ENCODE measurements around the gene USP34.

DNA sequence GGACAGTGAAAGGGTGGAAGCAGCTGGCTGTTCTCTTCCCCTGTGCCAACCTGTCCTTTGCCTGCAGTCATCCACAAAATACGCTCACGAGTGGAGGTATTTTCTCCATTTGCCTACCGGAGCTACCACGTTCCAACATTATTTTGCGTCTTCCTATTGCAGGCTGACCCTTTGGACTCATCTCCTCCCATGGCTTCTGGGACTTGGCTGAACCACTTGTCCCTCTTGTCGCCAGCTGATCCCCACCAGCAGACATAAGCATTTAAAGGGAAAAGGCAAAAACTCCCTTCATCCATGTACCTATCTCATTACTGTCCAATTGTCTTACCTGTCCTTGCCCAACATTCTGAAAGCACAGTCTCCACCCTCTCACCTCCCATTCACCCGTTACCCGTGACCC, 295.9 kb downstream of the USP34 start:
- TF ChIP-seq, protein P1, sequence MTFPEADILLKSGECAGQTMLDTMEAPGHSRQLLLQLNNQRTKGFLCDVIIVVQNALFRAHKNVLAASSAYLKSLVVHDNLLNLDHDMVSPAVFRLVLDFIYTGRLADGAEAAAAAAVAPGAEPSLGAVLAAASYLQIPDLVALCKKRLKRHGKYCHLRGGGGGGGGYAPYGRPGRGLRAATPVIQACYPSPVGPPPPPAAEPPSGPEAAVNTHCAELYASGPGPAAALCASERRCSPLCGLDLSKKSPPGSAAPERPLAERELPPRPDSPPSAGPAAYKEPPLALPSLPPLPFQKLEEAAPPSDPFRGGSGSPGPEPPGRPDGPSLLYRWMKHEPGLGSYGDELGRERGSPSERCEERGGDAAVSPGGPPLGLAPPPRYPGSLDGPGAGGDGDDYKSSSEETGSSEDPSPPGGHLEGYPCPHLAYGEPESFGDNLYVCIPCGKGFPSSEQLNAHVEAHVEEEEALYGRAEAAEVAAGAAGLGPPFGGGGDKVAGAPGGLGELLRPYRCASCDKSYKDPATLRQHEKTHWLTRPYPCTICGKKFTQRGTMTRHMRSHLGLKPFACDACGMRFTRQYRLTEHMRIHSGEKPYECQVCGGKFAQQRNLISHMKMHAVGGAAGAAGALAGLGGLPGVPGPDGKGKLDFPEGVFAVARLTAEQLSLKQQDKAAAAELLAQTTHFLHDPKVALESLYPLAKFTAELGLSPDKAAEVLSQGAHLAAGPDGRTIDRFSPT (tag by site-specific recombination; IDR thresholded peaks at IDR 0.05) = no peak
- TF ChIP-seq, protein P2, sequence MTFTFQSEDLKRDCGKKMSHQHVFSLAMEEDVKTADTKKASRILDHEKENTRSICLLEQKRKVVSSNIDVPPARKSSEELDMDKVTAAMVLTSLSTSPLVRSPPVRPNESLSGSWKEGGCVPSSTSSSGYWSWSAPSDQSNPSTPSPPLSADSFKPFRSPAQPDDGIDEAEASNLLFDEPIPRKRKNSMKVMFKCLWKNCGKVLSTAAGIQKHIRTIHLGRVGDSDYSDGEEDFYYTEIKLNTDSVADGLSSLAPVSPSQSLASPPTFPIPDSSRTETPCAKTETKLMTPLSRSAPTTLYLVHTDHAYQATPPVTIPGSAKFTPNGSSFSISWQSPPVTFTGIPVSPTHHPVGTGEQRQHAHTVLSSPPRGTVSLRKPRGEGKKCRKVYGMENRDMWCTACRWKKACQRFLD (tag by site-specific recombination; IDR thresholded peaks at IDR 0.05) = no peak
- no peak for TF ChIP-seq ZNF354C (tag by site-specific recombination; IDR thresholded peaks at IDR 0.05; ENCODE audit: borderline replicate concordance, low read depth)
